Measurements from ENCODE around the gene VAV2. TPM values are rescaled to one million over a fixed set of nuclear protein-coding genes. Genes with fewer than 3 reads are reported as not detected.

The VAV2 gene
- total RNA-seq, 1 experiment from 2014 or later: 12.5 TPM

GRCh38 chr9:133788045-133788818, 203.9 kb downstream of the VAV2 start:
- no peak for DNase-seq (ENCODE audit: low read depth)

GRCh38 chr9:133787754-133788025, 204.4 kb downstream of the VAV2 start:
- DNase-seq (ENCODE audit: low read depth): no peak

GRCh38 chr9:133786907-133787753, 205.0 kb downstream of the VAV2 start:
- DNase-seq (ENCODE audit: low read depth): no peak

- no peak for DNase-seq (ENCODE audit: low read depth)
These were observed 205.8 kb downstream of the VAV2 start for GRCh38 chr9:133786371-133786753.

GRCh38 chr9:133785753-133786370, 206.3 kb downstream of the VAV2 start:
- DNase-seq (ENCODE audit: low read depth): no peak

GRCh38 chr9:133784731-133785561, 207.2 kb downstream of the VAV2 start:
- no peak for DNase-seq (ENCODE audit: low read depth)

GRCh38 chr9:133783331-133783731, 208.8 kb downstream of the VAV2 start:
- no peak for DNase-seq (ENCODE audit: low read depth)

- peak; percentile 39 for DNase-seq (ENCODE audit: low read depth)
These were observed 209.7 kb downstream of the VAV2 start for GRCh38 chr9:133782157-133783130.

GRCh38 chr9:133781828-133782135, 210.3 kb downstream of the VAV2 start:
- DNase-seq (ENCODE audit: low read depth): no peak

- no peak for DNase-seq (ENCODE audit: low read depth)
These were observed 210.9 kb downstream of the VAV2 start for GRCh38 chr9:133780962-133781827.

GRCh38 chr9:133780404-133780945, 211.6 kb downstream of the VAV2 start:
- no peak for DNase-seq (ENCODE audit: low read depth)

GRCh38 chr9:133779516-133780403, 212.4 kb downstream of the VAV2 start:
- no peak for DNase-seq (ENCODE audit: low read depth)

- no peak for DNase-seq (ENCODE audit: low read depth)
These were observed 213.0 kb downstream of the VAV2 start for GRCh38 chr9:133779081-133779480.

- no peak for DNase-seq (ENCODE audit: low read depth)
These were observed 213.6 kb downstream of the VAV2 start for GRCh38 chr9:133778336-133779013.

GRCh38 chr9:133777871-133778270, 214.3 kb downstream of the VAV2 start:
- no peak for DNase-seq (ENCODE audit: low read depth)

- DNase-seq (ENCODE audit: low read depth): no peak
These were observed 214.9 kb downstream of the VAV2 start for GRCh38 chr9:133777068-133777791.

Data from HT1080 (cell line).